ENCODE results near the gene SSR1. TPM values are rescaled to one million over a fixed set of nuclear protein-coding genes. Genes with fewer than 3 reads are reported as not detected.

SSR1 gene
- total and polyA plus RNA-seq, 5 donors, result 21.6 to 96.3 (median 76.1) TPM

DNA sequence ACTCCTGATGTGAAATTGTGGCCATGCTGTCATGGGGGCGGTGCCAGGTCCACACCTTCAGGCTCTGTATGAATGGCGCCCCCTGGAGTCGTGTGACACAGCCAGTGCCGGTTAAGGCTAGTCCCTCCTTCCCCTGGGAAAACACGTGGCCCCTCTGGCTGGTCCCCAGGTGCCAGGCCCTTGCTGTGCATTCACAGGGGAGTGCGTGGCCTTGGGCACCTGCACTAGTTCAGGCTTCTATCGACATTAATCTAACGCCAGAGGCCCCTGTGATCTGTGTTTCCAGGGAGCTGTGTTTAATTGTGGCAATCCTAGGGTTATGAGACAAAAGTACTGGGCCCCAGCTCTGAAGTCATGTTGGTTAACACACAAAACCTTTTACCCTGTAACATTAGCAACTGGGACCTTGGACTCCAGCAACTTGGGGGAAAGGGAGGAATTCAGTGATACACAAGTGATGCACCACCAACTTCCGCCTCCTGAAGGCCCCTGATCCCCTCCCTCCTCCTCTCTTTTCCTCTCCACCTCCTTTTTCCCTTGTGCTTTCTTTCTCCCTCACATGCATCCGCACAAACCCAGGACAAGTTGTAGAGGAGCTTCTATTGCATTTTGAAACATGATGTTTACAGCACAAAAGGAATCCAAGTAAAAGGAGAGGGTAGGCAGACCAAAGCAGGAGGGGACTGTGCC, 74.0 kb downstream of the SSR1 start:
- intact Hi-C loops (cut with DNase I), result loop anchor here (5.0 to 10.0 kb wide), 4 partner anchors 124 to 562 kb away; no protein-coding TSS in a partner anchor
- Histone ChIP-seq H3K27ac (ENCODE audit: low read length) (no peak overlapping the region), H3K9me3 (ENCODE audit: control insufficient read depth, low read length) (no peaks in the 10 kb centered on the region), H3K27me3 (ENCODE audit: control insufficient read depth, insufficient read depth) (no peaks in the 10 kb centered on the region), H3K4me3 (ENCODE audit: low read length) (no peak overlapping the region), H3K4me1 (ENCODE audit: control insufficient read depth, insufficient read depth, low read length) (no peaks in the 10 kb centered on the region)
- WGBS, result 41% methylated on average over 10 of the region's 10 CpGs
- DNase-seq (peak; percentile 89 to 96 (median 93)), ATAC-seq (peak; percentile 74 to 75)

DNA sequence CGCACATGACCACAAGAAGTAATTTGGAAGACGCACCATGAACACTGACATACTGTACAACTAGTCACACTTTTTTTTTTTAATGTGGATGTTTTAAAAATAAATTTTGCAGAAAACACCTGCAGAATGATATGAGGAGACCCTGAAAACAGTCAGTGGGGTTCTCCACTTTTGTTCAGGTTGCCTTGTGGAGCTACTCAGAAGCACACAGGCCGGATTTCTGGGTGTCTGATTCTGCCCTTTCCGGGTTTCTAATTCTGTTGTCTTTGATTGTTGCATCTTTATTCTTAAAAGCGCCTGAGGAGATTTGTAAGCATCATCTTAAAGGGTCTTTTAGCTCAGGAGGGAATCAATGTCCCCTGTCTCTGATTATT, 74.5 kb downstream of the SSR1 start:
- H3K27ac ChIP-seq (ENCODE audit: low read length), result no peak overlapping the region
- no peaks in the 10 kb centered on the region for H3K4me1 ChIP-seq (ENCODE audit: control insufficient read depth, insufficient read depth, low read length)
- DNase-seq, result no peak
- ATAC-seq, result no peak
- 94% methylated on average over 5 of the region's 5 CpGs for WGBS
- no peak overlapping the region for H3K4me3 ChIP-seq (ENCODE audit: low read length)
- no peaks in the 10 kb centered on the region for H3K27me3 ChIP-seq (ENCODE audit: control insufficient read depth, insufficient read depth)
- no peaks in the 10 kb centered on the region for H3K9me3 ChIP-seq (ENCODE audit: control insufficient read depth, low read length)
- intact Hi-C loops (cut with DNase I), result loop anchor here (5.0 to 10.0 kb wide), 4 partner anchors 124 to 561 kb away; no protein-coding TSS in a partner anchor

DNA sequence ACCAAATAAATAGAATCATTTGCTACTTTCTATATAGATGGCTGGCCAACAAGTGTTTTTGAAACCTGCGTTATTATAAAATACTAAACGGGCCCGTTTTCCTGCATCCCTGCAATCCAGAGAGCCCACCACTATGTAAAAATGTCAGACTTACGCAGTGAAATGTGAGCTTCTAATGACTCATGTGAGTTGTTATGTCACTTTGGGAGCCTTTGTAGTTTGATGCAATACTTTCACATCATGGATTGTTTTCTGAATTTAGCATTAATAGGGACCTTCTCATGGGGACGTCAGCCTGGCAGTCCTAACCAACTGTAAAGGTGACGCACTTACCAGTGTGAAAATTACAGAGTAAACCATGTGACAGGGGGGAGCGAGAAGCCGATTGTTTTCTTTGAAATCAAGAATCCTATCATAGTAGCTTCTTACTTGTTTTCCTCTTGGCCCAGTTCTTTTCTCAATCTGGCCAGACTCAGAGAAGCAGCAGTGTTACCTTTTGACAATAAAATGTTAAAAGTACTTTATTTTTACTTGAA, 75.3 kb downstream of the SSR1 start:
- DNase-seq, result no peak
- Histone ChIP-seq H3K4me1 (ENCODE audit: control insufficient read depth, insufficient read depth, low read length) (no peaks in the 10 kb centered on the region), H3K9me3 (ENCODE audit: control insufficient read depth, low read length) (no peaks in the 10 kb centered on the region), H3K4me3 (ENCODE audit: low read length) (no peak overlapping the region), H3K27ac (ENCODE audit: low read length) (no peak overlapping the region), H3K27me3 (ENCODE audit: control insufficient read depth, insufficient read depth) (no peaks in the 10 kb centered on the region)
- 89% methylated on average over 8 of the region's 8 CpGs for WGBS
- intact Hi-C loops (cut with DNase I), result loop anchor here (5.0 to 10.0 kb wide), 4 partner anchors 123 to 560 kb away; no protein-coding TSS in a partner anchor
- ATAC-seq, result no peak

DNA sequence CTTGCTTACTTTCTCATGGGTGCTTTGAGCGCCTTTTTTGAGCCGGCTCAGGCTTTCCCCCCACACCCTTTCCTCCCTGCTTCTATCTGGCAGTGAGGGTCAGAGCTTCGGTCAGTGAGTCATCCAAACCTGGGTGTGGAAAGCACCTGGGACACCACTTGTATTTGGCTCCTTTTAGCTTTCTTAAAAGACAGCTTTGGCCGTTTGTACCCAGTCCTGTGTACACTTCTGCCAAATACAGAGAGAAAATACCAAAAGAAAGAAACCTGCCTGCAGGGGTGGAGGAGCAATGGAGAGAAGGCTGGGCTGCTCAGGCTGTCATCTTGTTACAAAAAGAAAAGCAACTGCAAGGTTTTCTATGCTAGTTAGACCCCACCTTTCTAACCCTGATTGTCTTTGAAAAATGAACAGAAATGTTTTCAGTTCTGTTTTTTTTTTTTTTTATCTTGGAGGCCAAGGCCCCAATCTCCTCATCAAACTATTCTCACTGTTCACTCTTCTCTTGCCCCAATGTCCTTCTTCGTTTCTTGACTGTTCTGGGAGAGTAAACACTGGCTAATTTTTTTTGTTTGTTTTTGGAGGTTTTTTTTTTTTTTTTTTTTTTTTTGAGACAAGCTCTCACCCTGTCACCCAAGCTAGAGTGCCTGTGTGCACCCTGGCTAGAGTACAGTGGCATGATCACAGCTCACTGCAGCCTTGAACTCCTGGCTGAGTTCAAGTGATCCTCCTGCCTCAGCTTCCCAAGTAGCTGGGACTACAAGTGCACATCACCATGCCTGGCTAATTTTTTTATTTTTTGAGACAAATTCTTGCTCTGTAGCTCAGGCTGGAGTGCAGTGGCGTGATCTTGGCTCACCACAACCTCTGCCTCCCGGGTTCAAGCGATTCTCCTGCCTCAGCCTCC, 76.4 kb downstream of the SSR1 start:
- 68% methylated on average over 8 of the region's 8 CpGs for WGBS
- no peaks in the 10 kb centered on the region for H3K4me1 ChIP-seq (ENCODE audit: control insufficient read depth, insufficient read depth, low read length)

DNA sequence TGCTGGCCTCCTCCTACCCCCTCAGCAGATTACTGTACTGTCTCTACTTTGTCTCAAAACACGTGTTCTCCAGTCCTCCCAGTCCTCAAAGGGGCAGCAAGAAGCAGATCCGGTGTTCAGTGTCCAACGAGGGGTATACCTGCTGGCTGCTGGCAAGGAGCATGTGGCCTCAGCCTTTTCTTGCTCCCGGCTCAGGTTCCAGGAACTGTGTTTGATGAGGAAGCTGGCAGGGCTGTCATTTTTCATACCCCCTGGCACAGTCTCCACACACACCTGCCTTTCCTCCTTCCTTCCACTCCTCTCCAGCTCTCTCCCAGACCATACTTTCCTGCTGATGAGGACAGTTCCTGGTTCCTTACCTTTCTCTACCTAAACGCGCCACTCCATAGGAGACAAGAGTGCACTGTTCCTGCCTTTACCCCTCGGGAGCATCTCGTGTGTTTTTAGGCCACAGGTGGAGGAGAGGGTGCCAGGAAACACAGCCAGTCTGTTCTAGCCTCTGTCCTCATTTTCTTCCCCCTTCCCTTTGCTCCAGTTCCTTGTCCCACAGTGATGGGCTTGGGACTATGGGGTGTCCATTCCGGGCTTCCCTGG, 77.2 kb downstream of the SSR1 start:
- no peaks in the 10 kb centered on the region for H3K4me1 ChIP-seq (ENCODE audit: control insufficient read depth, insufficient read depth, low read length)
- H3K27me3 ChIP-seq (ENCODE audit: control insufficient read depth, insufficient read depth), result no peaks in the 10 kb centered on the region
- H3K4me3 ChIP-seq (ENCODE audit: low read length), result no peak overlapping the region
- WGBS, result 60% methylated on average over 9 of the region's 9 CpGs
- H3K9me3 ChIP-seq (ENCODE audit: control insufficient read depth, low read length), result no peaks in the 10 kb centered on the region
- peak overlapping the region; percentile 0 for H3K27ac ChIP-seq (ENCODE audit: low read length)
- ATAC-seq, result no peak
- intact Hi-C loops (cut with DNase I), result loop anchor here (5.0 to 10.0 kb wide), 4 partner anchors 121 to 559 kb away; no protein-coding TSS in a partner anchor
- DNase-seq, result no peak

More for the DNA sequence above, 76.4 kb downstream of the SSR1 start:
- ATAC-seq, result peak in 1 of 2 donors; percentile 48
- intact Hi-C loops (cut with DNase I), result loop anchor here (5.0 to 10.0 kb wide), 4 partner anchors 122 to 559 kb away; no protein-coding TSS in a partner anchor
- no peak for DNase-seq
- Histone ChIP-seq H3K27me3 (ENCODE audit: control insufficient read depth, insufficient read depth) (no peaks in the 10 kb centered on the region), H3K9me3 (ENCODE audit: control insufficient read depth, low read length) (no peaks in the 10 kb centered on the region), H3K27ac (ENCODE audit: low read length) (no peak overlapping the region), H3K4me3 (ENCODE audit: low read length) (no peak overlapping the region)

DNA sequence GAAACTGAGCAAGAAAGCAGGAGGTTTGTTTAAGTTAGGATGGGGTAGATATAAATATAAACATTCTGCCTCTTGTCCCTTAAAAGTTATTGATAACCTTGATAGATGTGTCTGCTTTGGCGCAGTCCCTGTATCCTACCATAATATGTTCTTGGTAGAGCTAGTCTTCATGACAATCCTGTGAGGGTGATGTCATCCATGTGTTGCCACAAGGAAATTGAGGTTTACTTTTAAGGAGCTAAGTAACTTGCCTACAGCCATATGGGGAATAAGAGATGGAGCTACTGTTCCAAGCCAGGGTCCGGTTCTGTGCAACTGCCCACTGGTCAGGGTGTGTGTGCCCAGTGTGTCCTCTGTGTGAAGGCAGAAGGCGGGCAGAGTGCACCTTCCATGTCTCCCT, 78.5 kb downstream of the SSR1 start:
- WGBS, result 96% methylated on average over 3 of the region's 3 CpGs
- Histone ChIP-seq H3K4me3 (ENCODE audit: low read length) (no peak overlapping the region), H3K9me3 (ENCODE audit: control insufficient read depth, low read length) (no peaks in the 10 kb centered on the region), H3K4me1 (ENCODE audit: control insufficient read depth, insufficient read depth, low read length) (no peaks in the 10 kb centered on the region), H3K27me3 (ENCODE audit: control insufficient read depth, insufficient read depth) (no peaks in the 10 kb centered on the region), H3K27ac (ENCODE audit: low read length) (no peak overlapping the region)
- DNase-seq, result no peak
- intact Hi-C loops (cut with DNase I), result loop anchor here in 2 of 4 donors (10.0 kb wide), 2 partner anchors 120 to 510 kb away; no protein-coding TSS in a partner anchor
- no peak for ATAC-seq

DNA sequence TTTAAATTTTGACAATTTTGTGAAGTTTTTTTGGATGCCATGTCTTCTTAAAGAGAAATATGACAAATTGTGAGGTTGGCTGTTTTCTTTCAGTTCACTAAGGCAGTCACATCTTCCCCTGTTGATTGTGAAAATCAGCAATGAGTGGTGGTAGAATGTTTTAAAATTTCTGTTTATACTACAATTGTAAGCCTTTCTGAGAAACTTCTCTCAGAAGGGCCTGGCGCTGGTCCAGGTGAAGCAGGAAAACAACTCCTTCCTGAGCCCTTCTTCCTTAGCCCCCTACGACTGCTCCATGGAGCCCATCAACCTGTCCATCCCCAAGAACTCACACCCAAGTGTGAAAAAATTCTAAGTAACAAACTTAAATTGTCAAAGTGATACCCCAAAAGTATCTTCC, 80.6 kb downstream of the SSR1 start:
- Histone ChIP-seq H3K4me3 (ENCODE audit: low read length) (no peak overlapping the region), H3K27me3 (ENCODE audit: control insufficient read depth, insufficient read depth) (no peaks in the 10 kb centered on the region), H3K4me1 (ENCODE audit: control insufficient read depth, insufficient read depth, low read length) (no peaks in the 10 kb centered on the region), H3K9me3 (ENCODE audit: control insufficient read depth, low read length) (no peaks in the 10 kb centered on the region), H3K27ac (ENCODE audit: low read length) (no peak overlapping the region)
- ATAC-seq (no peak), DNase-seq (peak in 1 of 3 donors; percentile 74)
- intact Hi-C loops (cut with DNase I), result loop anchor here in 2 of 4 donors (10.0 kb wide), 2 partner anchors 118 to 508 kb away; no protein-coding TSS in a partner anchor
- WGBS, result 67% methylated on average over 2 of the region's 2 CpGs

DNA sequence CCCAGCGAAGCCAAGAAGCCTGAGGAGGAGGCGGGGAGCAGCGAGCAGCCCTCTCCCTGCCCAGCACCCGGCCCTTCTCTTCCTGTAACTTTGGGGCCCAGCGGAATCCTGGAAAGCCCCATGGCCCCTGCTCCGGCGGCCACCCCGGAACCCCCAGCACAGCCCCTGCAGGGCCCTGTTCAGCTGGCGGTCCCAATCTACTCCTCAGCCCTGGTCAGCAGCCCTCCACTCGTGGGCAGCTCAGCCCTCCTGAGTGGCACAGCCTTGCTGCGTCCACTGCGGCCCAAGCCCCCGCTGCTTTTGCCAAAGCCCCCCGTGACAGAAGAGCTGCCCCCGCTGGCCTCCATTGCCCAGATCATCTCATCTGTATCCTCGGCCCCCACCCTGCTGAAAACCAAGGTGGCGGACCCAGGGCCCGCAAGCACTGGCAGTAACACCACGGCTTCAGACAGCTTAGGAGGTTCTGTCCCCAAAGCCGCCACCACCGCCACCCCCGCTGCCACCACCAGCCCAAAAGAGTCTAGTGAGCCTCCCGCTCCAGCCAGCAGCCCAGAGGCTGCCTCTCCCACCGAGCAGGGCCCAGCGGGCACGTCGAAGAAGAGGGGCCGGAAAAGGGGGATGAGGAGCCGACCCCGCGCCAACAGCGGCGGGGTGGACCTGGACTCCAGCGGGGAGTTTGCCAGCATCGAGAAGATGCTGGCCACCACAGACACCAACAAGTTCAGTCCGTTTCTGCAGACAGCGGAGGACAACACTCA, 81.9 kb downstream of the SSR1 start:
- ATAC-seq, result no peak
- Histone ChIP-seq H3K27me3 (ENCODE audit: control insufficient read depth, insufficient read depth) (no peaks in the 10 kb centered on the region), H3K4me1 (ENCODE audit: control insufficient read depth, insufficient read depth, low read length) (no peaks in the 10 kb centered on the region), H3K4me3 (ENCODE audit: low read length) (no peak overlapping the region), H3K9me3 (ENCODE audit: control insufficient read depth, low read length) (no peaks in the 10 kb centered on the region), H3K27ac (ENCODE audit: low read length) (no peak overlapping the region)
- WGBS, result 95% methylated on average over 37 of the region's 37 CpGs
- DNase-seq, result no peak
- intact Hi-C loops (cut with DNase I), result loop anchor here in 2 of 4 donors (10.0 kb wide), 2 partner anchors 116 to 506 kb away; no protein-coding TSS in a partner anchor

DNA sequence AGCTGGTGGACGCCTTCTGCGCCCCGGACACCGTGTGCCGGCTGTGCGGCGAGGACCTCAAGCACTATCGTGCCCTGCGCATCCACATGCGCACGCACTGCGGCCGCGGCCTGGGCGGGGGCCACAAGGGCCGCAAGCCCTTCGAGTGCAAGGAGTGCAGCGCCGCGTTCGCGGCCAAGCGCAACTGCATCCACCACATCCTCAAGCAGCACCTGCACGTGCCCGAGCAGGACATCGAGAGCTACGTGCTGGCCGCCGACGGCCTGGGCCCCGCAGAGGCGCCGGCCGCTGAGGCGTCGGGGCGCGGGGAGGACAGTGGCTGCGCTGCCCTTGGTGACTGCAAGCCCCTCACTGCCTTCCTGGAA, 82.7 kb downstream of the SSR1 start:
- Histone ChIP-seq H3K4me3 (ENCODE audit: low read length) (no peak overlapping the region), H3K4me1 (ENCODE audit: control insufficient read depth, insufficient read depth, low read length) (no peaks in the 10 kb centered on the region), H3K27ac (ENCODE audit: low read length) (no peak overlapping the region), H3K27me3 (ENCODE audit: control insufficient read depth, insufficient read depth) (no peaks in the 10 kb centered on the region), H3K9me3 (ENCODE audit: control insufficient read depth, low read length) (no peaks in the 10 kb centered on the region)
- WGBS, result 98% methylated on average over 39 of the region's 39 CpGs
- intact Hi-C loops (cut with DNase I), result loop anchor here in 2 of 4 donors (10.0 kb wide), 2 partner anchors 116 to 506 kb away; no protein-coding TSS in a partner anchor
- ATAC-seq, result no peak
- no peak for DNase-seq
